Hematopoietic multipotent progenitor cell treated with erythropoietin and hydrocortisone succinate and interleukin-3 and kit ligand, for 17 days (in vitro differentiated cells): ENCODE results near the gene TUBB4A.
A peak's percentile ranks its signal among the peaks of the same experiment; 100 is the strongest.
"Not testable (repeated sequence)": the region's sequence is repeated elsewhere in the genome, so short reads cannot be mapped to it uniquely, and the experiment has no call there.

Experiments used
- DNase-seq: peaks from one replicate; pipeline ENCODE4 v3.0.0-alpha.2; 2015; ENCODE audit warnings: low spot score

The TUBB4A gene

DNA sequence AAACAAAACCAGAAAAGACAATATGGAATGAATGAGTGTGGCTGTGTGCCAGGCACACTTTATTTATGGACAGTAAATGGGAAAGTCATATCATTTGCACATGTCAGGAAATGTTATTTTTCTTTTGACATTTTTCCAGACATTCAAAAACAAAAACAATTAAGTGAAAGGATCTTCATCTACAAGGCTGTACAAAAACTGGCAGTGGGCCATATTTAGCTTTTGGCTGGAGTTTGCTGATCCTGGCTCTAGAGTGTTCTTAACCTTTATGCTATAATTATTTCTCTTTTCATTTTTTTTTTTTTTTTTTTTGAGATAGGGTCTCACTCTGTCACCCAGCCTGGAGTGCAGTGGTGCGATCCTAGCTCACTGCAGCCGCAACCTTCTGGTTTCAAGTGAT lies 22.2 kb upstream of the TUBB4A start:
- DNase-seq: no peak

GRCh38 chr19:6522712-6523111 lies 20.6 kb upstream of the TUBB4A start:
- no peak for DNase-seq

DNA sequence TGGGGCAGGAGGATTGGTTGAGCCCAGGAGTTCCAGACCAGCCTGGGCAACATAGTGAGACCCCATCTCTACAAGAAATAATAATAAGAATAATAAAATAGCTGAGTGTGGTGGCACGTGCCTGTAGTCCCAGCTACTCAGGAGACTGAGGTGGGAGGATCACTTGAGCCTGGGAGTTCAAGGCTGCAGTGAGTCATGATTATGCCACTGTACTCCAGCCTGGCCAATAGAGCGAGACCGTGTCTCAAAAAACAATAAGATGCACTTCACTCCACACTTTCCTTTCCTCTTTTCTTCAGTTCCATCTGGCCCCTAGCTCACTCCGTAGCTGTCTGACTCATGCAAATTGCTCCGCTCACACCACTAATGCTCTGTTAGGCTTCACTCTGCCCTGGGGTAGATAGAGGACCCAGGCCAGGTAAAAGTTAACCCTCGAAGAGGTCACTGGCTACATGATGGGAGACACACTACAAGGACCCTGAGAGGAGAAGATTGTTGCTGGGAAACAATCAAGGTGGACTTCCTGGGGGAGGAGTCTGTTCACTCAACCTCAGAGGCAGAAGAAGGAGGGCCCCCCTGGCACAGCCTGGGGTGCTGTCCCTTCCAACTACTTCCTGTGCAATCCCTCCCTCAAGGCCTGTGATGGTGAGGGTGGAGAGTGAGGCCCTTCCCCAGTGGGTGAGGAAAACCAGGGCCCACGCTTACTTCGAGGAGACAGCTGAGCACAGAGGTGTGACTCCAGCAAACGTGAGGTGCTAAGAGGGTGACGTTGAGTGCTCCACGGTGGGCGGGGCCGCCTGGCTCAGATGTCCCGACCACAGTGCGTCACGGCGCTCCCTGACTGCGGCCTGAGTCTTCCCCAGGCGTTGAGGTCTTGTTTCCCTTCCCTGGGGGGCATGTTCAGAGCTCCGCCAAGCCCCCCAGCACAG lies 19.9 kb upstream of the TUBB4A start:
- no peak for DNase-seq

GRCh38 chr19:6519289-6519688 lies 17.2 kb upstream of the TUBB4A start:
- DNase-seq: no peak

- no peak for DNase-seq
Measured at GRCh38 chr19:6518145-6518911, 16.2 kb upstream of the TUBB4A start.

GRCh38 chr19:6516659-6517291 lies 14.7 kb upstream of the TUBB4A start:
- DNase-seq: peak; percentile 86

- peak; percentile 84 for DNase-seq
Measured at GRCh38 chr19:6516018-6516658, 14.0 kb upstream of the TUBB4A start.

GRCh38 chr19:6514926-6515544 lies 12.9 kb upstream of the TUBB4A start:
- DNase-seq: no peak

GRCh38 chr19:6514089-6514488 lies 12.0 kb upstream of the TUBB4A start:
- no peak for DNase-seq

GRCh38 chr19:6510618-6511017 lies 8.5 kb upstream of the TUBB4A start:
- DNase-seq: no peak

DNA sequence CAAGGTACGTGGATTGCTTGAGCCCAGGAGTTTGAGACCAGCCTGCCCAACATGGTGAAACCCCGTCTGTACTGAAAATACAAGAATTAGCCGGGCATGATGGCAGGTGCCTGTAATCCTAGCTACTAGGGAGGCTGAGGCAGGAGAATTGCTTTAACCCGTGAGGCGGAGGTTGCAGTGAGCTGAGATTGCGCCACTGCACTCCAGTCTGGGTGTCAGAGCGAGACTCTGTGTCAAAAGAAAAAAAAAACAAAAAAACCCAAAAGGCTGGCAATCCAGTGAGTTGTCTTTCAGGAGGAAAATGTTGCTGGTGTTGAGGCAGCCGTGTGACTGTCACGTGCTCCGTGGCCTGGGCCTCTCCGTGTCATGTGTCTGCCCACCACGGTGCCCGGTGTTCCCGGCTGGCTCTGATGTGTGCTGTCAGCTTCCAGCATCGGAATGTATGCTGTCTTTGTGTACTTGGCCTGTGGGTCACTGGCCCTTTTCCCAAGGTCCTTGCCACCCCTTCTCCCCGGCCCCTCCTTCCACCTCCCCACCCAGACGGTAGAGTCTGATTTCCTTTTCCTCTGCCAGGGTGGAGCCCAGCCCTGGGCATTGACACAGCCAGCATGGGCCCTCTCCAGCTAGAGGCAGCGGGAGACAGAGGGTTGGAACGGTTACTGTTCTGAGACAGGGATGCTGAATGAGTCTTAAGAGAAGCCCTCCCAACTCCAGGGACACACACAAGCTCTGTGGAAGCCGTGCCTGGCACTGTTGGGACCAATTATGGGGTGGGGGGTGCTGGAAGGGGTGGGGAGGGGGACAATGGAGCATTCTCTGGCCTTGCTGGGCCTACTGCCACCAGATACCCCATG lies 7.2 kb upstream of the TUBB4A start:
- no peak for DNase-seq

DNA sequence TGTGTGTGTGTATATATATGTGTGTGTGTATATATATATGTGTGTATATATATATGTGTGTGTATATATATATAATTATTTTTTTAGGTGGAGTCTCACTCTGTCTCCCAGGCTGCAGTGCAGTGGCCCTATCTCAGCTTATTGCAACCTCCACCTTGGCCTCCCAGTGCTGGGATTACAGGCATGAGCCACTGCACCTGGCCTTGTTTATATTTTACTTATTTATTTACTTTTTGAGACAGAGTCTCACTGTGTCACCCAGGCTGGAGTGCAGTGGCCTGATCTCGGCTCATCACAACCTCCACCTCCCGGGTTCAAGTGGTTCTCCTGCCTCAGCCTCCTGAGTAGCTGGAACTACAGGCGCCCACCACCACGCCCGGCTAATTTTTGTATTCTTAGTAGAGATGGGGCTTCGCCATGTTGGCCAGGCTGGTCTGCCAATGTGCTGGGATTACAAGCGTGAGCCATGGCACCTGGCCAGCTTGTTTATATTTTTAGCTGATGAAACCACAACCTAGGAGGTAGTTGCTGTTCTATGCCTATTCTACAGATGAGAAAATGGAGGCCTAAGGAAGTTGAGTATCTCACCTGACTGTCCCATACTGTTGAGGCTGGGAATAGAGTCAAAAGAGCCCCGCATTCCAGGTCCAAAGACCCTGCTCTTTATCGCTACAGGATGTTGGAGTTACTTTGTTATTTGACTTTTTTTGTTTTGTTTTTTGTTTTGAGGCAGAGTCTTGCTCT lies 6.1 kb upstream of the TUBB4A start:
- not testable (repeated sequence) for DNase-seq

GRCh38 chr19:6503407-6504201 lies 1.5 kb upstream of the TUBB4A start:
- no peak for DNase-seq

DNA sequence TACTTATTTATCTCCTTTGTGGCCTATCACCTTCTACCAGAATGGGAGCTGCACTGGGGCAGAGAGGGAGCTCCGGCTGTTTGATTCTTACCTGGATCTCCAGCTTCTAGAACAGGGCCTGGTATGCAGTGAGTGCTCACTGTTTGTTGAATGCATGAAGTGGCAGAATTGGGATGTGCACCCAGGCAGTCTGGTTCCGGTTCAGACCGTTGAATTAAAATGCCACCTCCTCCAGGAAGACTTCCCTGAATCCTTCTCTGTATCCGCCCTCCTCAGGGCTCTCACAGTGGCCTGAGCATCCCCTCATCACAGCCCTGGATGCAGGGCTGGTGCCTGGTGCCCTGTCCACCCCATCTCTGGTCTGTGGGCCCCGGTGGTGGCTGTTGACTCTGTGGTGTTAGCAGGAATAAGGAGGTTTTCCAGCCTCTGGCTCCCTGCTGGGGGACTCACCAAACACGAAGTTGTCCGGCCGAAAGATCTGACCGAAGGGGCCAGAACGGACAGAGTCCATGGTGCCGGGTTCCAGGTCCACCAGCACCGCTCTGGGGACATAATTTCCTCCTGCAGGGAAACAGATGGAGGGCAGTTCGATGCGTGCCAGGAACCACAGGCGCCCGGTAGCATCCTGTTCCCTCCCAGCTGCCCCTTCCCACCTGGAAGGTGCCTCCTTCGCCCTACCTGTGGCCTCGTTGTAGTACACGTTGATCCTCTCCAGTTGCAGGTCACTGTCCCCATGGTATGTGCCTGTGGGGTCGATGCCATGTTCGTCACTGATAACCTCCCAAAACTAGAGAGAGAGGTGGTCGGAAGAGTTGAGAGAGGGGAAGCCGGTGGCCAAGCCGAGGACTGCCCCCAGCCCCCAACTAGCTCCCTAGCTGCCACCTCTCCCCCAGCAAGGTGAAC lies 1.0 kb downstream of the TUBB4A start:
- no peak for DNase-seq

- DNase-seq: no peak
Measured at GRCh38 chr19:6499052-6499790, 2.9 kb downstream of the TUBB4A start.

DNA sequence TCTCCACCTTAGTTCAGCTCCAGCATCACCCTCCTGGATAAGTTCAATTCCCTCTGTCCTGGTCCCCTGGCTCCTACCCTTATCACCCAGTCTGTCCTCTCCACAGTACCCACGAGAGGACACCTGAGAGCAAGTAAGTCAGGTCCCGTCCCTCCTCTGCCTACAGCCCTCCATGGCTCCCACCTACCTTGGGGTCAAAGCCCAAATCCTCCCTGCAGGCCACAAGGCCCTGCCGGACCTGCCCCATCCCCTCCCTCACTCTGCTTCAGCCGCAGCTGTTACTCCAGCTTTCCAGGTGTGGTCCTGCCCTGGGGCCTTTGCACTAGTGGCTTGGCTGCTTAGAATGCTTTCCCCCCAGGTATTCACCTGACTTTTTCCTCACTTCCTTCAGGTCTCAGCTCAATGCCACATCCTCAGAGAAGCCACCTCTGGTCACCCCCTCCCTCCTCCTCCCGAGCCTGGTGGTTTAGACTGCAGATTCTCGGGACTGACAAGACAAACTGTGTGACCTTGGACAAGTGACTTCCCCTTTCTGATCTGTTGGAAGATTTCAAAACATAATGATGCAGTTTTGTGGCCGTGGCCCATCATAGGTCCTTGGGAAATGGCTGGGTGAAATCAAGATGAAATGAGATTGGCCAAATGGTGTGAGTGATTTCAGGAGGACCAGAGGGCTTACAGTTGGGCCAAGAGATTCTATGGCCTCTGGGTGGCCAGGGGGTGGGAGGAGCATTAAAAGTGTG lies 3.6 kb downstream of the TUBB4A start:
- DNase-seq: no peak

DNA sequence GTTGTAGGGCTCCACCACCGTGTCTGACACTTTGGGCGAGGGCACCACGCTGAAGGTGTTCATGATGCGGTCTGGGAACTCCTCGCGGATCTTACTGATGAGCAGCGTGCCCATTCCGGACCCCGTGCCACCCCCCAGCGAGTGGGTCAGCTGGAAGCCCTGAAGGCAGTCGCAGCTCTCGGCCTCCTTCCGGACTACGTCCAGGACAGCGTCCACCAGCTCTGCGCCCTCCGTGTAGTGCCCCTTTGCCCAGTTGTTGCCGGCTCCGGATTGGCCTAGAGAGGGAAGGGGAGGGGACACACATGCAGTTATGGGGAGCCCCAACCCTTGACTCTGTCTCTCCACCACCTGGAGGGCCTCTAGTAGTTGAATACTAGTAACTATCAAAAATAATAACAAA lies 6.2 kb downstream of the TUBB4A start:
- no peak for DNase-seq
